Daoy (cell line): Measurements from ENCODE around the gene METAP1D. TPM values are rescaled to one million over a fixed set of nuclear protein-coding genes. Genes with fewer than 3 reads are reported as not detected.

Source experiments
- DNase-seq: peaks from one replicate; pipeline ENCODE4 v3.0.0-alpha.2; 2015; ENCODE audit warnings: low read depth
- total RNA-seq: library from RNA; depleted of rRNA; stranded (reverse); fragments of >200 nt; shearing (Covaris generic); gene quantifications from 2 replicates; pipeline ENCODE4 v1.2.3, GENCODE V29; 2014

The METAP1D gene
- total RNA-seq, 1 experiment from 2014 or later = 6.9 TPM

DNA sequence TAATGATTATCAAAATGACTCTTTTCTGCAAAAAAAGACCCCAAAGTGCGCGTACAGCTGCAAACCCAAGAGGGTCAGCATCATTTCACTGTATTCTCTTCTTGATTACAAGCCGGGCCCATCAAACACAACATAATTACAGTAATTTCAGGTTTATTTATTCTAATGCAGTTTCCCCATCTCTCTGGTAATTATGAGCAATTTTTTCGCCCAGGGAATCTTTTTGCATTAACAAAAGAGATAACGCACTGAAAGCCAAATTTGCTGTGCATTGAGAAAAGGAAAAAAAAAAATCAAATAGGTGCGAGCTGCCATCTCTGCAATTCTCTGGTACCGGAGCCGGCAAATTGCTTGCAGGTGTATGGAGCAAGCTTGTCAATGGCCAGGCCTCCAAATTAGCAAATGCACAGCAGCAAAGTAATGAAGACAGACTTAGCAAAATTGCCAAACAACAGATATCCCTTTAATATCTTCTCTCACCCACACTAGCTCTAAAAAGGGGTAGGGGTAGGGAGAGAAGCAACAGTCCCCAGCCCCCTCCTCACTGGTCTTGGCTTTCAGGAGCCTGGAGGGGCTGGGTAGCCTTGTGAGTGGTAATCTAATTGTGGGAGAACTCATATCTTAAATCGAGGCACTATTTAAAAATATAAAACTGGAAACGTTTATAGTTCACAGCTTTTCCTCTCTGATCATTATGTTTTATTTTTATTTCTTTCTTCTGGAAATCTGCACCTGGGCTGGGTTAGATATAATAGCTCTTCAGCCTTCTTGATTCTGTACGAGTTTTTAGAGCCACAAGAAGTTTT is 92.2 kb downstream of the METAP1D start:
- no peak for DNase-seq

DNA sequence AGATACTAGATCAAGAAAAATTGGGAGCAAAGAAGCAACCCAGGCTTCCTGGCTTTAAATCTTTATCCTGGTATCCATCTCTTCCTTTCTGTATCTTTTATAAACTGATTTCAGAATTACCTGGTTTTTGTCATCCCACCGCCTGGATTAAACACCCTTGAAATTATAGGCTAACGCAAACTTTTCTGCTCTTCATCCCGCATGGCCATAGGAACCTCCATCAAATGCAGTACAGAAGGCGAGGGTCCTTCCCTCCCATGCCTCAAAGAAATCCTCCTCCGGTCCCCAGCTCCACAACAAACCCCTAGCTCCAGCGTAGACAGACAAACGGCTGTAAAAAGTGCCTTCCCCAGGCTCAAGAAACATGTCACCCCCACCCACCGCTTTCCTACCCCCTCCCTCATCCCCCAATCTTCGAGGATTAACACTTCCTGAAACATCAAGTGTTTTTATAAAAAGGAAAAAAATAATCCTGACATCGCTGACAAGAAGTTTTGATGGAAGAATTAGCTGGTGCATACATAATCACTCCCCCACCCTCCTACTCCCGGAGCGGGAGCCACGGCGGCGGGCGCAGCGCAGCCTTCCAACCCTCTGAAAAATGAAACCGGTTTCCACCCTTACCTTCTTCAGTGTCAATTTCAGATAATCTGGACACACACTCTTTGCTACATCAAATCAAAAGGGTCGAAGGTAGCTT is 93.1 kb downstream of the METAP1D start:
- DNase-seq = no peak

DNA sequence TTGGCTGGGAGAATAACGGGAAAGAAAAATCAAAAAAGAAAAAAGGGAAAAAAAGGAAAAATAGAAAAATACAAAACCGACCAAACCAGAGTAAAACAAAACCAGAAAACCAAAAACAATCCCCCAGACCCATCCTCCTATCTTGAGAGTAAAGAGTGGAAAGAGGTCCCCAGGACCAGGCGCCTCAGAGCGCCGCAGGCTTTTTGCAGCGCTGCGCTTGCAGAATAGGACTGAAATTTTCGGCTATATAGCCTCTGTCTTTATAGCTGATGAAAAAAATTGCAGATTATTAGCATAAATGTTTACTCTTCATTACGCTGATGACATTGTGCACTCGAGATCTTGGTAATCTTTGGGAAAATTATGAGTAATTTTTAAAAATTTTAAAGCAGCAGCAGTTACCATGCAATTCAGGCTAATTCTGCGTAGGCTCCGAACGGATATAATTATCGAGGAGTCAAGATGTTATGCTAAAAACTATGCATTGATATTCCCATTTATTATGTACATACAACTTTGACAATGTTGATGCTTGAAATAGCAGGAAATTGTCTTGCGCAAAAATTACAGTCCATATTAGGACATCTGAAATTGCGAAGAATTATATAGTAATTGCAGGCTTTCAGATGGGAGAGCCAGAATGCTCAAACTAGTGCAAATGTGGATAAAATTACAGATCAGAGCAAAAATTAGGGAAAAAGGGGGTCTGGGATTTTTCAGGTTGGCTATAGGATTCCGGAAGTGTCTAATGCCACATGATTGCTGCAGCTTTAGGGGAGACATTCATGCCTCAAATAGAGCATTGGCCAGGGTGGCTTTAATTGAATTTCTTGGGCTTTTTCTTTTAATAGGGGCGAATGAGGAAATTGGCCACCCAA is 93.9 kb downstream of the METAP1D start:
- DNase-seq = no peak

DNA sequence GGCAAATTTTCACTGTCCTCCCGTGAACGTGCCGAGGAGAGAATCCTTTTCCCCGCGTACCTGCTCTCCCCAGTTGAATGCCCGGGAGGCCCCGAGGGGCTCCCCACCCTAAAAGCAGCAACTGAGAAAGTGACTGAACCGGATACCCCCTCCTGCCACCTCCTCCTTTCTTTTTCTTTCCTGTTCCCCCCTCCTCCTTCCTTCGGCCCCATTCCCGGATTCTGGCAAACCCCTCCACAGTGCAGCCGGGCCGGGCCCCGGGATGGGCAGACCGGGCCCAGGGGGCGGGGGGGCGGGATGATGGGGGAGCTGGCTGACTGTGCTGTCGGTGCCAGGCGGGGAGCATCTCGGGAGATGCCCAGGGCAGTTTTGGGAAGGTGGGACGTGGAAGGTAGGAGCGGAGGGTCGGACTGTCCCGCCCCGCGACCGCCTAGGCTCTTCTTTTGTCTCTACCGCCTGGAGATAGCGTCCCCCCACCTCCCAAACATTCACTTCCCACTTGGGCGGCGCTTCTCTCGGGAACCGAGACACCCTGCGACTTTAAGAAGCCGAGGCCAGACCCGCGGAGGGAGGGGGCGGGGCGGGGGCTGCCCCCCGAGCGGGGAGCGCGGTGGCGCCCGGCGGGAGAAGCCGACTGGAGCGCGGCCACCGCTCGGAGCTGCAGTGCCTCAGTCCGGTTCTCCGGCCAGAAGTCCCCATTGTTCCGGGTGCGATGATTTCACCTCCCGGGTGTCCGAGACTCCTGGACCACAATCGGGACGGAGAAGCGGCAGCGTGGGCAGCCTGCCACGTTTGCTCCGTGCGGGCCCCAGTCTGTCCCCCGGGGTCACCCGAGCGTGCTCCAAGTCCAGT is 94.8 kb downstream of the METAP1D start:
- peak; percentile 66 for DNase-seq

GRCh38 chr2:172095146-172095904 is 95.6 kb downstream of the METAP1D start:
- peak; percentile 90 for DNase-seq

DNA sequence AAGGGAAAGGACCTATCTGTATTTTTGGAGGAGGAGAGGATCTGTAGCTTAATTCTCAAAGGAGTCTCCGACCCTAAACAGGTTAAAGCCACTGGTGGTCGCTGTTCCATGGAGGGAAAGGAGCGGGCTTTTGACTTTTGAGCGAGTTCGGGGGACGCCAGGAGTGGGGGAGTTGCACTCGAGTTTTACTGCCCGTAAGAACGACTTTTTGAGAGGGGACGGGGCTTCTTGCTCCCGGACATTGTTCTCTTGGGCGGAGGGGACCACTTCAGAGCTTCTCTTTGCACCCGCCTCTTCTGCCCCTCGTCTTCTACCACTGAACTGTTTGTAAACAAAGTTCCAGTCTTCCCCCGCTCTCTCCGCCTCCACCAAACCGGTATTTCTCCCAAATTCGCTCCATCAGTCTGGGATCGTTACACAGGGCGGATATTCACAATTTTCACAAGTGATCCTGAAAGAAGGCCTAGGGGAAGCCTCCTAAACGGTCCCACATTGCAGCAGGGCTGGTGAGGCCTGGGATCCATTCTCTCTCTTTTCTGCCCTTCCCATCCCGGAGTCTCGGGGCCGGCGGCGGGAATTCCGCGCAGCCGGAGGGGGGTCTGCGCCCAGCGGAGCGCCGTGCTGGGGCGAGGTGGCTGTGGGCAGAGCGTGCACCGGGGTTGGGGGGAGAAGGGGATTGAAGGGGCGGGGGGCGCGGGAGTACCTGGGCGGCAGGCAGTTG is 96.3 kb downstream of the METAP1D start:
- DNase-seq = no peak

- peak; percentile 89 for DNase-seq
These were observed 97.1 kb downstream of the METAP1D start for GRCh38 chr2:172096626-172097547.

GRCh38 chr2:172097557-172098131 is 97.9 kb downstream of the METAP1D start:
- peak; percentile 80 for DNase-seq

DNA sequence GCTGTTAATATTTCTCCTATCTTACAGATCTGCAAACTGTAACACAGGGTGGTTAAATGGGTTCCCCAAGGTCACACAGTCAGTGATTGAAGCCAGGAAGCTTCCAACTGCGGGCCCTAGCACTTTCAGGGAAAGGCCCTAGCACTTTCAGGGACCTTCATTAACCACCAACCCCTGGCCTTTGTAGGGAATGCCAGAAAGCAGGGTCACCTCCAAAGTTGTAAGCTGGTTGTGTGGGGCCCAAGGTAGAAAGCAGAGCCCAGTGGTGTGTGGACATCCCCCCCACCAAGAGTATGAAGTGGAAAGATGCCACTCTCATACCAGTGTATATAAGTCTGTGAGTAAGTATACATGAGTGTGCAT is 98.5 kb downstream of the METAP1D start:
- DNase-seq = peak; percentile 36

GRCh38 chr2:172098650-172099471 is 99.1 kb downstream of the METAP1D start:
- peak; percentile 92 for DNase-seq

DNA sequence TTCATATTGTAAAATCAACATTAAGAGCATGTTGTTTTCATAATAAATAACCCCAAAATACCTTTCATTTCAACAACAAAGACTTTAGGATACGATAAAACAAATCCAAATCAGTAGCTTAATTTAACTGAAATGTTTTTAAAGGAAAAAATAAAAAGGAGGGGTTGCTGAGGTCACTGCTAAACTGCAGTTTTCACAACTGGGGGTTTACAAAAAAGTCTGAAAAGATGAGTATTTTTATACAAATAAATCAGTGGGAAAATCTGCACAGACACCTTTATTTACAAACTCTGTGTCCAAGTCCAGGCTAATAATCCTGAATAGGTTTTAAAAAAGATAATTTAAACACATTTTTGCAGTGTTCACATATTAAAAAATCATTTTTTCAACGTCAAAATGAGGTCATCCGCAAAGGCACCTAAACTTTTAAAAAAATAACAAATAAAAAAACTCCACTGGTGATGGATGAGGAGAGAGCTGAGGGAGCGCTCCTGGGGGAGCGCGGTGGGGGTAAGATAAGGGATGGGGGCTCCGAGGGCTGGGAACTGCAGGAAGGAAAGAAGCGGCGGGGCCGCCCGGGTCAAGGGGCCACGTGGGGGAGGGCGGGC is 99.8 kb downstream of the METAP1D start:
- no peak for DNase-seq

DNA sequence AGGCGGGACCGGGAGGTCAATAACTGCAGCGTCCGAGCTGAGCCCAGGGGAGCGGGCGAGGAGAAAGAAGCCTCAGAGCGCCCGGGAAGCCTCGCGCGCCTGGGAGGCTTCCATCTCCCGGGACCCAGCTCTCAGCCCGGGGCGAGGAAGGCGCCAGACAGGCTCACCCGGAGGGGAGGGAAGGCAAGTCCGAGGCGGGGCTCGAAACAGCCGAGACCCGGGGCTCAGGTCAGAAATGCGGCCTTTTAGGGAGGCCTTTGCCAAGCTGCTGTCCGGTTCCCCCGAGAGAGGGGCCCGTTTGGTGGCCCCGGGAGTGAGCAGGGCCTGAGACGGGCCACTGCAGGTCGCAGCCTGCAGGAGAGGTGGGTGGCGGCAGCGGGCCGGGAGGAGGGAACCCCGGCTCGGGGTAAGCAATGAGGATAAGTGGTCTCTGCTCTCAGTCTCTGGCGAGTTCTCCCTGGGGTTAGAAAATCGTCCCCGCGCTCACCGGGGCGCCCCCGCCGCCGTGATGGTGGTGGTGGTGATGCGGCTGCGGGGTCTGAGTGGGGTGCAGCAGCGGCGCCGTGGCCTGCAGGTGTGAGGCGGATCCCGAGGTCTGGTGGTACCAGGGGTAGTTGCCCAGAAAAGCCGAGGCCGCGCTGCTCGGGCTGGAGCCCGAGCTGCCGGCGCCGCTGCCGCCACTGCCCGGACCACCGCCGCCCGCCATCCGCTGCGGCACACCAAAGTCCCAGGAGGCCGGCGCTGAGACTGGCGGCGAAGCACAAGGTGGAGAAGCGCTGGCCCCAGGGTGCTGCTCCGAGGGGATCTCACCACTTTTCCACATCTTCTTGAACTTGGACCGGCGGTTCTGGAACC is 100.6 kb downstream of the METAP1D start:
- DNase-seq = no peak

DNA sequence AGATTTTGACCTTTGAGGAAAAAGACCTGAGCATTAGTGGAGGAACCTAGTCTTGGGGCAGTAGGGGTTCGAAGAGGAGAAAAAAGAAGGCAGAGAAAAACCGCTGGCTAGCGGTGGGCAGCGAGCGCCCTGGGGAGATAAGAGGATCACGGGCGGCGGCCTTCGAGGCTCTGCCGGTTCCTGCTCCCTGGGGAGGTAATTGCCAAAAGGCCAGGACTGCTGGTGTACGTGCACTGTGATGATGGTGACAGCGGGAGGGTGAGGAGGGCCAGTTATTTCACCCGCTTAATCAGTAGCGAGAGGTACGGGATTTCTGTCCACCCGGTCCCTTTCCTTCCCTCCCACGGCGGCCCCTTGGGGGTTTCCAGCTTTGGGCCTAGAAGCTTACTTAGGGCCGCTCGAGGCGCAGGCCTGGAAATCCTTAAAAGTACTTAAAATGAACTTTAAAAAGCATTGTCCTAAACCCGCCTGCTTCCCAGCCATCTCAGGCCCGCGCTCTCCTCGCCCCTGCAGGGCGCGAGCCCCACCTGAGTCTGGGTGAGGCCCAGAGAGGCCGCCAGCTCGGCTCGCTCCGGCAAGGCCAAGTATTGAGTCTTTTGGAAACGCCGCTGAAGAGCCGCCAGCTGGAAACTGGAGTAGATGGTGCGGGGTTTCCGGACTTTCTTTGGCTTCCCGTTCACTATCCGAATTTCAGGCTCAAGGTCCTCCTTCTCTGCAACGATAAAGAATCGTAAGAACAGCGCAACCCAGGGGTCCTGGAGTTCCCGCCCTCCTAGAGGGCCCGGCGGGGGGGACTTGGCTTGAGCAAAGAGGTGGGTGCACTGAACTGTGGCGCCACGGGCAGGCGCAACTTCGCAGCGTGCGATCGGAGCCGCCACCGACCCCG is 101.4 kb downstream of the METAP1D start:
- DNase-seq = no peak

GRCh38 chr2:172101821-172102390 is 102.2 kb downstream of the METAP1D start:
- no peak for DNase-seq
